Panc1 (cell line): ENCODE measurements around the gene UCP2. TPM values are rescaled to one million over a fixed set of nuclear protein-coding genes. Genes with fewer than 3 reads are reported as not detected.

ENCODE experiments used
- ATAC-seq: fragments of 200-7000 bp; cut with Tn5 transposase; 2 replicates; pipeline ENCODE4 v1.9.1; 2020; ENCODE audit warnings: mild to moderate bottlenecking, moderate library complexity
- BruUV-seq: library from RNA; stranded (reverse); fragments of 400-500 nt; replicated peaks from 2 replicates; lab custom pipeline; 2021; lab: Mats Ljungman, UMichigan
- CTCF ChIA-PET: fragments of 300-600 bp; sonication (Branson Sonifier 250); formaldehyde crosslinking; loops from one replicate; lab custom pipeline; 2022; ENCODE audit warnings: antibody characterized with exemption; lab: Charles Lee
- POLR2A ChIA-PET: fragments of 300-600 bp; sonication (Branson Sonifier 250); formaldehyde crosslinking; loops from one replicate; lab custom pipeline; 2022; ENCODE audit warnings: antibody characterized with exemption; lab: Charles Lee
- DNase-seq: peaks from one replicate; pipeline ENCODE4 v3.0.0-alpha.2; 2010; ENCODE audit warnings: low read depth, low spot score
- H3K27ac ChIP-seq: 2 replicates; pipeline ENCODE4 v1.5.1; 2011; ENCODE audit warnings: mild to moderate bottlenecking, low read length, inconsistent platforms
- H3K27me3 ChIP-seq: fragments of 200-500 bp; sonication (Bioruptor generic); 2 replicates; pipeline ENCODE4 v1.6.0; 2014; ENCODE audit warnings: low read length, inconsistent platforms; ENCODE audit not compliant: control insufficient read depth, insufficient read depth
- H3K36me3 ChIP-seq: fragments of 200-500 bp; sonication (Bioruptor generic); 2 replicates; pipeline ENCODE4 v1.5.1; 2014; ENCODE audit warnings: inconsistent platforms, mild to moderate bottlenecking, low read length, moderate library complexity; ENCODE audit not compliant: control insufficient read depth, insufficient read depth
- H3K4me1 ChIP-seq: 2 replicates; pipeline ENCODE4 v1.5.1; 2011; ENCODE audit warnings: inconsistent platforms, mild to moderate bottlenecking, low read length, moderate library complexity; ENCODE audit not compliant: control insufficient read depth, insufficient read depth
- H3K4me3 ChIP-seq, 2 experiments: 2 replicates each; pipeline ENCODE4 v1.5.1; 2011 to 2012; ENCODE audit warnings: low read depth in 2 of 2, low read length in 2 of 2, mild to moderate bottlenecking in 2 of 2, inconsistent platforms in 1 of 2, moderate library complexity in 1 of 2
- H3K9me3 ChIP-seq: fragments of 200-500 bp; sonication (Bioruptor generic); 2 replicates; pipeline ENCODE4 v1.5.1; 2014; ENCODE audit warnings: low read depth, mild to moderate bottlenecking, inconsistent platforms, low read length, moderate library complexity; ENCODE audit not compliant: control insufficient read depth, insufficient read depth
- CTCF ChIP-seq: fragments of 450-650 bp; IDR thresholded peaks from 2 replicates; pipeline ENCODE4 v1.5.1; 2017; ENCODE audit warnings: mild to moderate bottlenecking
- POLR2AphosphoS5 ChIP-seq: IDR thresholded peaks from 2 replicates; pipeline ENCODE4 v1.6.1; 2012; ENCODE audit warnings: mild to moderate bottlenecking, low read depth, low read length, moderate library complexity
- SIN3A ChIP-seq: IDR thresholded peaks from 2 replicates; pipeline ENCODE4 v1.6.1; 2012; ENCODE audit warnings: low read depth, mild to moderate bottlenecking, low read length, moderate library complexity, borderline replicate concordance; ENCODE audit not compliant: insufficient read depth
- TCF7L2 ChIP-seq: IDR thresholded peaks from 2 replicates; pipeline ENCODE4 v1.6.1; 2011; ENCODE audit warnings: mild to moderate bottlenecking, low read depth, low read length, inconsistent platforms
- in situ Hi-C: cut with HindIII; loops from 2 replicates; pipeline ENCODE4 v1.10.0; 2016; ENCODE audit warnings: low sequenced_read_pairs, low pct_unique_long_range_greater_than_20kb
- intact Hi-C: fragments of 100-400 bp; cut with micrococcal nuclease; formaldehyde crosslinking; loops from one replicate; pipeline ENCODE4 v1.10.0; 2022; ENCODE audit not compliant: unreplicated experiment
- total RNA-seq: library from RNA; stranded (reverse); gene quantifications from one replicate; pipeline ENCODE4 v1.2.1, GENCODE V29; 2021; ENCODE audit not compliant: unreplicated experiment
- TF ChIP-seq, protein P1 (sequence below), 2 experiments: IDR thresholded peaks; 2 replicates each; pipeline ENCODE4 v1.6.1; 2011 to 2012; ENCODE audit warnings: low read depth in 2 of 2, control low read depth in 1 of 2, low read length in 1 of 2, mild to moderate bottlenecking in 1 of 2, moderate library complexity in 1 of 2; ENCODE audit not compliant: insufficient read depth in 1 of 2

The UCP2 gene
- total RNA-seq, 1 experiment from 2014 or later, result 68.8 TPM

GRCh38 chr11:73977856-73978519 is 4.7 kb downstream of the UCP2 start:
- no TSS peak for BruUV-seq
- Histone ChIP-seq H3K9me3 (no peaks in the 10 kb centered on the region), H3K4me1 (peaks cover 13% of the 10 kb centered on the region), H3K27ac (no peak overlapping the region), H3K4me3 (no peak overlapping the region), H3K36me3 (peaks cover 9% of the 10 kb centered on the region; the same call in 1 of the 2 replicates), H3K27me3 (no peaks in the 10 kb centered on the region)
- ATAC-seq, result no peak
- intact Hi-C loops (no loop called here), in situ Hi-C loops (no loop called here)
- TF ChIP-seq, protein P1, sequence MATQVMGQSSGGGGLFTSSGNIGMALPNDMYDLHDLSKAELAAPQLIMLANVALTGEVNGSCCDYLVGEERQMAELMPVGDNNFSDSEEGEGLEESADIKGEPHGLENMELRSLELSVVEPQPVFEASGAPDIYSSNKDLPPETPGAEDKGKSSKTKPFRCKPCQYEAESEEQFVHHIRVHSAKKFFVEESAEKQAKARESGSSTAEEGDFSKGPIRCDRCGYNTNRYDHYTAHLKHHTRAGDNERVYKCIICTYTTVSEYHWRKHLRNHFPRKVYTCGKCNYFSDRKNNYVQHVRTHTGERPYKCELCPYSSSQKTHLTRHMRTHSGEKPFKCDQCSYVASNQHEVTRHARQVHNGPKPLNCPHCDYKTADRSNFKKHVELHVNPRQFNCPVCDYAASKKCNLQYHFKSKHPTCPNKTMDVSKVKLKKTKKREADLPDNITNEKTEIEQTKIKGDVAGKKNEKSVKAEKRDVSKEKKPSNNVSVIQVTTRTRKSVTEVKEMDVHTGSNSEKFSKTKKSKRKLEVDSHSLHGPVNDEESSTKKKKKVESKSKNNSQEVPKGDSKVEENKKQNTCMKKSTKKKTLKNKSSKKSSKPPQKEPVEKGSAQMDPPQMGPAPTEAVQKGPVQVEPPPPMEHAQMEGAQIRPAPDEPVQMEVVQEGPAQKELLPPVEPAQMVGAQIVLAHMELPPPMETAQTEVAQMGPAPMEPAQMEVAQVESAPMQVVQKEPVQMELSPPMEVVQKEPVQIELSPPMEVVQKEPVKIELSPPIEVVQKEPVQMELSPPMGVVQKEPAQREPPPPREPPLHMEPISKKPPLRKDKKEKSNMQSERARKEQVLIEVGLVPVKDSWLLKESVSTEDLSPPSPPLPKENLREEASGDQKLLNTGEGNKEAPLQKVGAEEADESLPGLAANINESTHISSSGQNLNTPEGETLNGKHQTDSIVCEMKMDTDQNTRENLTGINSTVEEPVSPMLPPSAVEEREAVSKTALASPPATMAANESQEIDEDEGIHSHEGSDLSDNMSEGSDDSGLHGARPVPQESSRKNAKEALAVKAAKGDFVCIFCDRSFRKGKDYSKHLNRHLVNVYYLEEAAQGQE (IDR thresholded peaks at IDR 0.05; ENCODE audit: insufficient read depth in 1 of 2, low read depth in 2 of 2, low read length in 1 of 2), result no peak
- CTCF ChIA-PET, result no interaction called here
- DNase-seq, result no peak
- POLR2A ChIA-PET, result no interaction called here

- Histone ChIP-seq H3K27me3 (no peaks in the 10 kb centered on the region), H3K27ac (no peak overlapping the region), H3K9me3 (no peaks in the 10 kb centered on the region), H3K4me3 (no peak overlapping the region), H3K4me1 (peaks cover 12% of the 10 kb centered on the region), H3K36me3 (peaks cover 9% of the 10 kb centered on the region; the same call in 1 of the 2 replicates)
- TF ChIP-seq POLR2AphosphoS5 (no peak), CTCF (no peak), SIN3A (no peak), TCF7L2 (no peak)
- TF ChIP-seq, protein P1 (IDR thresholded peaks at IDR 0.05; ENCODE audit: insufficient read depth in 1 of 2, low read depth in 2 of 2, low read length in 1 of 2), result no peak
- intact Hi-C loops (no loop called here), in situ Hi-C loops (no loop called here)
- CTCF ChIA-PET, result no interaction called here
- no TSS peak for BruUV-seq
- DNase-seq (no peak), ATAC-seq (no peak)
- POLR2A ChIA-PET, result no interaction called here
Measured at GRCh38 chr11:73976451-73977151, 6.0 kb downstream of the UCP2 start.
